Measurements from ENCODE around the gene ABCC4. TPM values are rescaled to one million over a fixed set of nuclear protein-coding genes. Genes with fewer than 3 reads are reported as not detected.

Gene ABCC4
- total and polyA plus RNA-seq, 2 experiments from 2014 or later, result 9.8 to 23.3 TPM

DNA sequence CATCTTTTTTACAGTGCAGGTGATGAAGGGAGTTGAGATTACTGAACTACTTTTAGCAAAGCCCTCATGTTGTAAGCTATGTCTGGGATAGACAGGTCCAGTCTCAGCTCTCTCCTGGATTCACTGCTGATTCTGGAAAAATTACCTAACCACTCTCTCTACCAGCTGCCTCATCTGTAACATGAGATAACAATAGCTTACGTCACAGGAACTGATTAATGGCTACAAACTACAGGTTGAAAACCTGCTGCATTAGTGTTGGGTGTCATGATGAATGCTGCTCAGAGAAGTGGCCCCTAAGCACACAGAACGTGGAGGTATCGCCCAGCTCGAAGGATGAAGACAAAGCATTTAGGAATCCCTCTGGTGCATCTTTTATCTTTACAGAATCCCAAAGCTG, 277.8 kb downstream of the ABCC4 start:
- no peaks in the 10 kb centered on the region for H3K9me2 ChIP-seq (replicated peaks; ENCODE audit: insufficient read depth)
- no peaks in the 10 kb centered on the region for H3K36me3 ChIP-seq (replicated peaks; ENCODE audit: insufficient read depth, low read depth)
- no peak for TF ChIP-seq EZH2 (IDR thresholded peaks at IDR 0.05; ENCODE audit: borderline replicate concordance)
- no peak for TF ChIP-seq CTCF (IDR thresholded peaks at IDR 0.05; ENCODE audit: poor library complexity)
- no peak for TF ChIP-seq EZH2phosphoT487 (IDR thresholded peaks at IDR 0.05; ENCODE audit: low read depth, severe bottlenecking, unreplicated experiment)
- no peaks in the 10 kb centered on the region for H3K4me1 ChIP-seq (ENCODE audit: insufficient read depth)
- H3K4me3 ChIP-seq, result no peak overlapping the region
- H2AFZ ChIP-seq, result no peak overlapping the region
- WGBS (ENCODE audit: low lambda C conversion rate, missing lambda C conversion rate), result 56% methylated on average over 4 of the region's 4 CpGs
- DNase-seq (ENCODE audit: low spot score), result no peak
- no peaks in the 10 kb centered on the region for H3K79me2 ChIP-seq
- H3K27me3 ChIP-seq, result no peaks in the 10 kb centered on the region
- H3K27ac ChIP-seq, result no peak overlapping the region
- H3K4me2 ChIP-seq, result no peak overlapping the region
- no peaks in the 10 kb centered on the region for H4K20me1 ChIP-seq (ENCODE audit: insufficient read depth, poor library complexity, severe bottlenecking)
- no peaks in the 10 kb centered on the region for H3K9me3 ChIP-seq (ENCODE audit: low read depth)

GRCh38 chr13:95020298-95020987, 280.8 kb downstream of the ABCC4 start:
- 97% methylated on average over 6 of the region's 6 CpGs for WGBS (ENCODE audit: low lambda C conversion rate, missing lambda C conversion rate)
- no peaks in the 10 kb centered on the region for H3K36me3 ChIP-seq (replicated peaks; ENCODE audit: insufficient read depth, low read depth)
- H3K9me3 ChIP-seq (ENCODE audit: low read depth), result no peaks in the 10 kb centered on the region
- H3K27me3 ChIP-seq, result no peaks in the 10 kb centered on the region
- H3K27ac ChIP-seq, result no peak overlapping the region
- H3K9me2 ChIP-seq (replicated peaks; ENCODE audit: insufficient read depth), result no peaks in the 10 kb centered on the region
- TF ChIP-seq EZH2phosphoT487 (IDR thresholded peaks at IDR 0.05; ENCODE audit: low read depth, severe bottlenecking, unreplicated experiment), result no peak
- no peak for TF ChIP-seq CTCF (IDR thresholded peaks at IDR 0.05; ENCODE audit: poor library complexity)
- no peak for TF ChIP-seq EZH2 (IDR thresholded peaks at IDR 0.05; ENCODE audit: borderline replicate concordance)
- no peaks in the 10 kb centered on the region for H4K20me1 ChIP-seq (ENCODE audit: insufficient read depth, poor library complexity, severe bottlenecking)
- no peak overlapping the region for H2AFZ ChIP-seq
- no peaks in the 10 kb centered on the region for H3K4me1 ChIP-seq (ENCODE audit: insufficient read depth)
- H3K4me3 ChIP-seq, result no peak overlapping the region
- H3K79me2 ChIP-seq, result no peaks in the 10 kb centered on the region
- DNase-seq (ENCODE audit: low spot score), result no peak
- H3K4me2 ChIP-seq, result no peak overlapping the region

GRCh38 chr13:95019886-95020285, 281.4 kb downstream of the ABCC4 start:
- H3K36me3 ChIP-seq (replicated peaks; ENCODE audit: insufficient read depth, low read depth), result no peaks in the 10 kb centered on the region
- no peaks in the 10 kb centered on the region for H3K9me3 ChIP-seq (ENCODE audit: low read depth)
- TF ChIP-seq CTCF (IDR thresholded peaks at IDR 0.05; ENCODE audit: poor library complexity), result no peak
- TF ChIP-seq EZH2phosphoT487 (IDR thresholded peaks at IDR 0.05; ENCODE audit: low read depth, severe bottlenecking, unreplicated experiment), result no peak
- no peak for TF ChIP-seq EZH2 (IDR thresholded peaks at IDR 0.05; ENCODE audit: borderline replicate concordance)
- DNase-seq (ENCODE audit: low spot score), result no peak
- H3K4me2 ChIP-seq, result no peak overlapping the region
- H3K79me2 ChIP-seq, result no peaks in the 10 kb centered on the region
- no peaks in the 10 kb centered on the region for H4K20me1 ChIP-seq (ENCODE audit: insufficient read depth, poor library complexity, severe bottlenecking)
- no peaks in the 10 kb centered on the region for H3K9me2 ChIP-seq (replicated peaks; ENCODE audit: insufficient read depth)
- H3K27ac ChIP-seq, result no peak overlapping the region
- no peaks in the 10 kb centered on the region for H3K4me1 ChIP-seq (ENCODE audit: insufficient read depth)
- H3K4me3 ChIP-seq, result no peak overlapping the region
- WGBS (ENCODE audit: low lambda C conversion rate, missing lambda C conversion rate), result 81% methylated on average over 7 of the region's 7 CpGs
- H2AFZ ChIP-seq, result no peak overlapping the region
- no peaks in the 10 kb centered on the region for H3K27me3 ChIP-seq

All from hepatocyte (in vitro differentiated cells).